Neural cell (in vitro differentiated cells): Measurements from ENCODE around the gene RSAD1. TPM values are rescaled to one million over a fixed set of nuclear protein-coding genes. Genes with fewer than 3 reads are reported as not detected.

Experiments
- H2AFZ ChIP-seq: fragments of 200-600, 300-800 bp; sonication (generic), shearing (Covaris generic); 2 replicates; pipeline ENCODE4 v1.6.0; 2014; ENCODE audit warnings: low read depth, mild to moderate bottlenecking, antibody characterized with exemption, low read length, moderate library complexity
- H3F3A ChIP-seq: fragments of 200-600 bp; shearing (Covaris generic); 2 replicates; pipeline ENCODE4 v1.6.1; 2016; ENCODE audit warnings: mild to moderate bottlenecking, moderate library complexity, mixed read lengths, antibody characterized with exemption, low read length; ENCODE audit not compliant: insufficient read depth, poor library complexity, severe bottlenecking
- H3K27ac ChIP-seq: fragments of 200-600, 300-800 bp; sonication (generic), shearing (Covaris generic); 2 replicates; pipeline ENCODE4 v1.5.1; 2014; ENCODE audit warnings: mild to moderate bottlenecking, low read length, moderate library complexity
- H3K27me3 ChIP-seq: fragments of 300-800, 200-600 bp; sonication (generic), shearing (Covaris generic); 2 replicates; pipeline ENCODE4 v1.6.0; 2014; ENCODE audit warnings: mild to moderate bottlenecking, low read depth, low read length, moderate library complexity; ENCODE audit not compliant: insufficient read depth
- H3K36me3 ChIP-seq: fragments of 300-800, 200-600 bp; sonication (generic), shearing (Covaris generic); 2 replicates; pipeline ENCODE4 v1.5.1; 2014; ENCODE audit warnings: mild to moderate bottlenecking, antibody characterized with exemption, low read length, moderate library complexity; ENCODE audit not compliant: insufficient read depth
- H3K4me2 ChIP-seq: fragments of 300-800, 200-600 bp; sonication (generic), shearing (Covaris generic); 2 replicates; pipeline ENCODE4 v1.6.0; 2014; ENCODE audit warnings: mild to moderate bottlenecking, low read length
- H3K4me3 ChIP-seq: fragments of 300-800, 200-600 bp; sonication (generic), shearing (Covaris generic); 2 replicates; pipeline ENCODE4 v1.5.1; 2014; ENCODE audit warnings: mild to moderate bottlenecking, low read length, moderate library complexity
- H3K79me2 ChIP-seq: fragments of 200-600 bp; shearing (Covaris generic); replicated peaks from 2 replicates; pipeline ENCODE4 v1.6.0; 2014; ENCODE audit warnings: mild to moderate bottlenecking, low read length, moderate library complexity; ENCODE audit not compliant: insufficient read depth
- H3K9ac ChIP-seq: fragments of 300-800, 200-600 bp; sonication (generic), shearing (Covaris generic); 2 replicates; pipeline ENCODE4 v1.6.1; 2016; ENCODE audit warnings: mild to moderate bottlenecking, low read length, mixed read lengths
- H3K9me2 ChIP-seq: fragments of 200-600 bp; shearing (Covaris generic); 2 replicates; pipeline ENCODE4 v1.6.1; 2016; ENCODE audit warnings: mild to moderate bottlenecking, low read length, mixed read lengths; ENCODE audit not compliant: insufficient read depth
- H3K9me3 ChIP-seq: fragments of 200-600, 300-800 bp; sonication (generic), shearing (Covaris generic); 2 replicates; pipeline ENCODE4 v1.6.1; 2016; ENCODE audit warnings: mild to moderate bottlenecking, mixed run types, low read length, moderate library complexity, mixed read lengths
- H4K20me1 ChIP-seq: fragments of 200-600 bp; shearing (Covaris generic); 2 replicates; pipeline ENCODE4 v1.6.1; 2016; ENCODE audit warnings: mild to moderate bottlenecking, mixed run types; ENCODE audit not compliant: insufficient read depth
- CTCF ChIP-seq: fragments of 450-650 bp; IDR thresholded peaks from 2 replicates; pipeline ENCODE4 v1.5.1; 2014; ENCODE audit warnings: antibody characterized with exemption, mild to moderate bottlenecking, moderate library complexity; ENCODE audit not compliant: poor library complexity, severe bottlenecking
- EP300 ChIP-seq: fragments of 450-650 bp; conservative IDR thresholded peaks from 2 replicates; pipeline ENCODE4 v1.6.1; 2014; ENCODE audit warnings: antibody characterized with exemption, mild to moderate bottlenecking, moderate library complexity; ENCODE audit not compliant: poor library complexity, severe bottlenecking
- EZH2 ChIP-seq: fragments of 200-600, 300-800 bp; shearing (Covaris generic), sonication (generic); IDR thresholded peaks from 2 replicates; pipeline ENCODE4 v1.6.1; 2014; ENCODE audit warnings: antibody characterized with exemption, low read length, borderline replicate concordance, mild to moderate bottlenecking; ENCODE audit not compliant: insufficient read depth, poor library complexity, severe bottlenecking
- MXI1 ChIP-seq: fragments of 450-650 bp; conservative IDR thresholded peaks from 2 replicates; pipeline ENCODE4 v1.6.1; 2014; ENCODE audit warnings: antibody characterized with exemption, mild to moderate bottlenecking; ENCODE audit not compliant: poor library complexity, severe bottlenecking
- POLR2AphosphoS5 ChIP-seq: IDR thresholded peaks from 2 replicates; pipeline ENCODE4 v1.6.1; 2012
- RAD21 ChIP-seq: fragments of 450-650 bp; conservative IDR thresholded peaks from 2 replicates; pipeline ENCODE4 v1.6.1; 2014; ENCODE audit warnings: antibody characterized with exemption, mild to moderate bottlenecking, moderate library complexity
- SMC3 ChIP-seq: fragments of 450-650 bp; conservative IDR thresholded peaks from 2 replicates; pipeline ENCODE4 v1.6.1; 2014; ENCODE audit warnings: antibody characterized with exemption, mild to moderate bottlenecking, moderate library complexity; ENCODE audit not compliant: poor library complexity
- TAF1 ChIP-seq: IDR thresholded peaks from 2 replicates; pipeline ENCODE4 v1.6.1; 2012; ENCODE audit warnings: low read depth
- polyA plus RNA-seq: library from polyadenylated mRNA; depleted of rRNA; stranded (reverse); fragments of >200 nt; gene quantifications from 2 replicates; pipeline ENCODE4 v1.2.3, GENCODE V29; 2014
- TF ChIP-seq, protein P1 (sequence below): IDR thresholded peaks from 2 replicates; pipeline ENCODE4 v1.6.1; 2012; ENCODE audit warnings: borderline replicate concordance

The RSAD1 gene
- polyA plus RNA-seq, 1 donor from 2014 or later = 61.9 TPM

DNA sequence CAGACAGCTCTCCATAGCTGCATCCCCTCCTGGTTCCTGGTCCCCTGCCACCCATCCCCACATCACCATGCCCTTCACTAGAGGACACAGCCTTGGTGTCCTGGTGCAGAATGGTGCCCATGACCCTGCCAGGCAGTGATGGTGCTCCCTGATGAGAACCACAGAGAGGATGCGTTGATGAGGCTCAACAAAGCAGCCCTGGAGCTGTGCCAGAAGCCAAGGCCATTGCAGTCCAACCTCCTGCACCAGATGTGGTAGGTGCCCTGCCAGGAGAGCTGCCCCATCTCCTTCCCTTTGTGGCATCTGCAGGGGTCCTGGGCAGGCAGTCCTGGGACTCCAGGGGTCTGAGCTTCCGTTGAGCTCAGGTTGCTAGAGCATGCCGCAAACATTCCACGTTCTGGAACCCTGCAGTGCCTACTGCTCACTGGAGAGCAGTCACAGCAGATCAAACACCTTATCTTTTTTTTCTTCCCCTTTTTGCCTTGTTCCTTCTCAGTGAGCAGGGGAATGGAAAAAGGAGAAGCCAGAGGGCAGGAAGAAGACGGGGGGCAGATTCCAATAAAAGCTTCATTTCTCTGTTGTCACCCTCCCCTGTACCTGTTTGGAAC, 48.6 kb downstream of the RSAD1 start (continued):
- TF ChIP-seq CTCF = no peak

DNA sequence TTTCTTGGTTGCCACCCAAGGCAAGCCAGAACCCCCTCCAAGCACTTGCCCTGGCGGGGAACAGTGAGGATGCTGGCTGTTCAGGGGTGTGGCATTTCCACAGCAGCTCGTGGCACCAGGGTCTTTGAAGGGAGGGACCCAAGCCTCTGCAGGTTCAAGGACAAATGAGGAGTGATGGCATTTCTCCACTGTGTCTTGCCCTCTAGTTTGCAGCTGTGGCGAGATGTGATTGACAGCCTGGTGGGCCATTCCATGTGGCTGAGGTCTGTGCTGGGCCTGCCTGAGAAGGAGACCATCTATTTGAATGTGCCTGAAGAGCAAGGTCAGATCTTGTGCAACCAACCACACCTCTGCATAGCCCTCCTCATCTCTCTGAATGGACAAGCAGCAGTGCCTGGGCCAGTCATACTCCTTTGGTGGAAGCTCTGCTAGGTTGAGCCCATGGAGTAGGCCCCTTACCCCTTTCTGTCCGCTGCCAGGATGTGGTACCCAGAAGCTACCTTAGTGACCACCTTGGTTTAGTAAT, 49.4 kb downstream of the RSAD1 start:
- H3K9me2 ChIP-seq = no peaks in the 10 kb centered on the region
- H3K4me3 ChIP-seq = no peak overlapping the region
- H3K27ac ChIP-seq = no peak overlapping the region
- H3F3A ChIP-seq = no peaks in the 10 kb centered on the region
- H3K36me3 ChIP-seq = no peaks in the 10 kb centered on the region
- no peaks in the 10 kb centered on the region for H4K20me1 ChIP-seq
- no peak overlapping the region for H3K4me2 ChIP-seq
- H3K9me3 ChIP-seq = no peaks in the 10 kb centered on the region
- H3K9ac ChIP-seq = no peak overlapping the region
- peaks cover 11% of the 10 kb centered on the region for H3K27me3 ChIP-seq
- no peak for TF ChIP-seq MXI1
- no peak for TF ChIP-seq RAD21
- TF ChIP-seq EZH2 = no peak
- no peak for TF ChIP-seq CTCF
- TF ChIP-seq POLR2AphosphoS5 = no peak
- TF ChIP-seq, protein P1, sequence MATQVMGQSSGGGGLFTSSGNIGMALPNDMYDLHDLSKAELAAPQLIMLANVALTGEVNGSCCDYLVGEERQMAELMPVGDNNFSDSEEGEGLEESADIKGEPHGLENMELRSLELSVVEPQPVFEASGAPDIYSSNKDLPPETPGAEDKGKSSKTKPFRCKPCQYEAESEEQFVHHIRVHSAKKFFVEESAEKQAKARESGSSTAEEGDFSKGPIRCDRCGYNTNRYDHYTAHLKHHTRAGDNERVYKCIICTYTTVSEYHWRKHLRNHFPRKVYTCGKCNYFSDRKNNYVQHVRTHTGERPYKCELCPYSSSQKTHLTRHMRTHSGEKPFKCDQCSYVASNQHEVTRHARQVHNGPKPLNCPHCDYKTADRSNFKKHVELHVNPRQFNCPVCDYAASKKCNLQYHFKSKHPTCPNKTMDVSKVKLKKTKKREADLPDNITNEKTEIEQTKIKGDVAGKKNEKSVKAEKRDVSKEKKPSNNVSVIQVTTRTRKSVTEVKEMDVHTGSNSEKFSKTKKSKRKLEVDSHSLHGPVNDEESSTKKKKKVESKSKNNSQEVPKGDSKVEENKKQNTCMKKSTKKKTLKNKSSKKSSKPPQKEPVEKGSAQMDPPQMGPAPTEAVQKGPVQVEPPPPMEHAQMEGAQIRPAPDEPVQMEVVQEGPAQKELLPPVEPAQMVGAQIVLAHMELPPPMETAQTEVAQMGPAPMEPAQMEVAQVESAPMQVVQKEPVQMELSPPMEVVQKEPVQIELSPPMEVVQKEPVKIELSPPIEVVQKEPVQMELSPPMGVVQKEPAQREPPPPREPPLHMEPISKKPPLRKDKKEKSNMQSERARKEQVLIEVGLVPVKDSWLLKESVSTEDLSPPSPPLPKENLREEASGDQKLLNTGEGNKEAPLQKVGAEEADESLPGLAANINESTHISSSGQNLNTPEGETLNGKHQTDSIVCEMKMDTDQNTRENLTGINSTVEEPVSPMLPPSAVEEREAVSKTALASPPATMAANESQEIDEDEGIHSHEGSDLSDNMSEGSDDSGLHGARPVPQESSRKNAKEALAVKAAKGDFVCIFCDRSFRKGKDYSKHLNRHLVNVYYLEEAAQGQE = no peak
- TF ChIP-seq SMC3 = no peak
- TF ChIP-seq TAF1 = no peak
- TF ChIP-seq EP300 = no peak
- H3K79me2 ChIP-seq = no peaks in the 10 kb centered on the region
- no peak overlapping the region for H2AFZ ChIP-seq
